Breast epithelium (tissue), 3 donors: ENCODE measurements around the gene OSBPL6.

ENCODE experiments used
- POLR2A ChIP-seq: fragments of 450-650 bp; IDR thresholded peaks from one replicate; pipeline ENCODE4 v1.6.1; 2016; ENCODE audit warnings: antibody characterized with exemption, mild to moderate bottlenecking, moderate library complexity
- TF ChIP-seq, protein P1 (sequence below), 3 donors: fragments of 450-650 bp; IDR thresholded peaks; one replicate each; pipeline ENCODE4 v1.5.1; 2016 to 2017; ENCODE audit warnings: antibody characterized with exemption in 3 of 3, mild to moderate bottlenecking in 3 of 3, moderate library complexity in 3 of 3

- TF ChIP-seq, protein P1, sequence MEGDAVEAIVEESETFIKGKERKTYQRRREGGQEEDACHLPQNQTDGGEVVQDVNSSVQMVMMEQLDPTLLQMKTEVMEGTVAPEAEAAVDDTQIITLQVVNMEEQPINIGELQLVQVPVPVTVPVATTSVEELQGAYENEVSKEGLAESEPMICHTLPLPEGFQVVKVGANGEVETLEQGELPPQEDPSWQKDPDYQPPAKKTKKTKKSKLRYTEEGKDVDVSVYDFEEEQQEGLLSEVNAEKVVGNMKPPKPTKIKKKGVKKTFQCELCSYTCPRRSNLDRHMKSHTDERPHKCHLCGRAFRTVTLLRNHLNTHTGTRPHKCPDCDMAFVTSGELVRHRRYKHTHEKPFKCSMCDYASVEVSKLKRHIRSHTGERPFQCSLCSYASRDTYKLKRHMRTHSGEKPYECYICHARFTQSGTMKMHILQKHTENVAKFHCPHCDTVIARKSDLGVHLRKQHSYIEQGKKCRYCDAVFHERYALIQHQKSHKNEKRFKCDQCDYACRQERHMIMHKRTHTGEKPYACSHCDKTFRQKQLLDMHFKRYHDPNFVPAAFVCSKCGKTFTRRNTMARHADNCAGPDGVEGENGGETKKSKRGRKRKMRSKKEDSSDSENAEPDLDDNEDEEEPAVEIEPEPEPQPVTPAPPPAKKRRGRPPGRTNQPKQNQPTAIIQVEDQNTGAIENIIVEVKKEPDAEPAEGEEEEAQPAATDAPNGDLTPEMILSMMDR (IDR thresholded peaks at IDR 0.05), result no peak
- no peak for TF ChIP-seq POLR2A
Observed at GRCh38 chr2:178270338-178270737, 76.0 kb downstream of the OSBPL6 start.
